ENCODE measurements around the gene GLI1. TPM values are rescaled to one million over a fixed set of nuclear protein-coding genes. Genes with fewer than 3 reads are reported as not detected.
"Not testable (repeated sequence)": the region's sequence is repeated elsewhere in the genome, so short reads cannot be mapped to it uniquely, and the experiment has no call there.

Gene GLI1
- total RNA-seq, 2 donors from 2014 or later = 1.7 to 13.0 TPM

GRCh38 chr12:57498571-57498970 lies 39.0 kb downstream of the GLI1 start:
- H3K27me3 ChIP-seq (replicated peaks; ENCODE audit: insufficient read depth) = no peaks in the 10 kb centered on the region
- no peak overlapping the region for H3K4me3 ChIP-seq
- peaks cover 47% of the 10 kb centered on the region for H3K36me3 ChIP-seq
- DNase-seq (ENCODE audit: low spot score) = no peak
- H3K4me1 ChIP-seq (ENCODE audit: control insufficient read depth in 1 of 2, low read depth in 2 of 2) = no peaks in the 10 kb centered on the region
- H3K9me3 ChIP-seq = no peaks in the 10 kb centered on the region
- ATAC-seq (ENCODE audit: insufficient number of reproducible peaks, low FRiP score, low read depth) = no peak
- no peak overlapping the region for H3K27ac ChIP-seq
- no peak for TF ChIP-seq CTCF (IDR thresholded peaks at IDR 0.05)

GRCh38 chr12:57500213-57500612 lies 40.6 kb downstream of the GLI1 start:
- ATAC-seq (ENCODE audit: insufficient number of reproducible peaks, low FRiP score, low read depth) = no peak
- H3K27ac ChIP-seq = no peak overlapping the region
- H3K36me3 ChIP-seq = peaks cover 53% of the 10 kb centered on the region

GRCh38 chr12:57502311-57502969 lies 42.9 kb downstream of the GLI1 start:
- H3K27ac ChIP-seq; H3K4me3 ChIP-seq; ATAC-seq (ENCODE audit: insufficient number of reproducible peaks, low FRiP score, low read depth); H3K4me1 ChIP-seq (ENCODE audit: control insufficient read depth in 1 of 2, low read depth in 2 of 2); DNase-seq (ENCODE audit: low spot score); H3K27me3 ChIP-seq (replicated peaks; ENCODE audit: insufficient read depth); H3K9me3 ChIP-seq: not testable (repeated sequence)
- peaks cover 43% of the 10 kb centered on the region for H3K36me3 ChIP-seq

More at GRCh38 chr12:57500213-57500612, 40.6 kb downstream of the GLI1 start:
- no peaks in the 10 kb centered on the region for H3K4me1 ChIP-seq (ENCODE audit: control insufficient read depth in 1 of 2, low read depth in 2 of 2)
- DNase-seq (ENCODE audit: low spot score) = no peak
- no peak for TF ChIP-seq CTCF (IDR thresholded peaks at IDR 0.05)
- H3K27me3 ChIP-seq (replicated peaks; ENCODE audit: insufficient read depth) = no peaks in the 10 kb centered on the region
- H3K9me3 ChIP-seq = no peaks in the 10 kb centered on the region
- no peak overlapping the region for H3K4me3 ChIP-seq

GRCh38 chr12:57506541-57506940 lies 47.0 kb downstream of the GLI1 start:
- peaks cover 28% of the 10 kb centered on the region for H3K36me3 ChIP-seq
- DNase-seq (ENCODE audit: low spot score); ATAC-seq (ENCODE audit: insufficient number of reproducible peaks, low FRiP score, low read depth): not testable (repeated sequence)

GRCh38 chr12:57507796-57508195 lies 48.2 kb downstream of the GLI1 start:
- not testable (repeated sequence) for DNase-seq (ENCODE audit: low spot score); H3K4me1 ChIP-seq (ENCODE audit: control insufficient read depth in 1 of 2, low read depth in 2 of 2); H3K27ac ChIP-seq; H3K4me3 ChIP-seq; H3K27me3 ChIP-seq (replicated peaks; ENCODE audit: insufficient read depth); H3K9me3 ChIP-seq; ATAC-seq (ENCODE audit: insufficient number of reproducible peaks, low FRiP score, low read depth)
- H3K36me3 ChIP-seq = peaks cover 34% of the 10 kb centered on the region

More at GRCh38 chr12:57506541-57506940, 47.0 kb downstream of the GLI1 start:
- not testable (repeated sequence) for H3K4me3 ChIP-seq; H3K27me3 ChIP-seq (replicated peaks; ENCODE audit: insufficient read depth); H3K27ac ChIP-seq; H3K4me1 ChIP-seq (ENCODE audit: control insufficient read depth in 1 of 2, low read depth in 2 of 2); H3K9me3 ChIP-seq

- H3K27ac ChIP-seq = no peak overlapping the region
- no peaks in the 10 kb centered on the region for H3K27me3 ChIP-seq (replicated peaks; ENCODE audit: insufficient read depth)
- no peaks in the 10 kb centered on the region for H3K4me1 ChIP-seq (ENCODE audit: control insufficient read depth in 1 of 2, low read depth in 2 of 2)
- ATAC-seq (ENCODE audit: insufficient number of reproducible peaks, low FRiP score, low read depth) (no peak), DNase-seq (ENCODE audit: low spot score) (no peak)
- no peaks in the 10 kb centered on the region for H3K9me3 ChIP-seq
- no peak overlapping the region for H3K4me3 ChIP-seq
- peaks cover 52% of the 10 kb centered on the region for H3K36me3 ChIP-seq
- TF ChIP-seq CTCF (IDR thresholded peaks at IDR 0.05) = no peak
Observed at GRCh38 chr12:57511161-57511560, 51.6 kb downstream of the GLI1 start.

All from thoracic aorta (tissue), 2 donors.